ENCODE results near the gene ACTR5. TPM values are rescaled to one million over a fixed set of nuclear protein-coding genes. Genes with fewer than 3 reads are reported as not detected.

ACTR5 gene
- total RNA-seq, 1 experiment from 2014 or later = 18.3 TPM

DNA sequence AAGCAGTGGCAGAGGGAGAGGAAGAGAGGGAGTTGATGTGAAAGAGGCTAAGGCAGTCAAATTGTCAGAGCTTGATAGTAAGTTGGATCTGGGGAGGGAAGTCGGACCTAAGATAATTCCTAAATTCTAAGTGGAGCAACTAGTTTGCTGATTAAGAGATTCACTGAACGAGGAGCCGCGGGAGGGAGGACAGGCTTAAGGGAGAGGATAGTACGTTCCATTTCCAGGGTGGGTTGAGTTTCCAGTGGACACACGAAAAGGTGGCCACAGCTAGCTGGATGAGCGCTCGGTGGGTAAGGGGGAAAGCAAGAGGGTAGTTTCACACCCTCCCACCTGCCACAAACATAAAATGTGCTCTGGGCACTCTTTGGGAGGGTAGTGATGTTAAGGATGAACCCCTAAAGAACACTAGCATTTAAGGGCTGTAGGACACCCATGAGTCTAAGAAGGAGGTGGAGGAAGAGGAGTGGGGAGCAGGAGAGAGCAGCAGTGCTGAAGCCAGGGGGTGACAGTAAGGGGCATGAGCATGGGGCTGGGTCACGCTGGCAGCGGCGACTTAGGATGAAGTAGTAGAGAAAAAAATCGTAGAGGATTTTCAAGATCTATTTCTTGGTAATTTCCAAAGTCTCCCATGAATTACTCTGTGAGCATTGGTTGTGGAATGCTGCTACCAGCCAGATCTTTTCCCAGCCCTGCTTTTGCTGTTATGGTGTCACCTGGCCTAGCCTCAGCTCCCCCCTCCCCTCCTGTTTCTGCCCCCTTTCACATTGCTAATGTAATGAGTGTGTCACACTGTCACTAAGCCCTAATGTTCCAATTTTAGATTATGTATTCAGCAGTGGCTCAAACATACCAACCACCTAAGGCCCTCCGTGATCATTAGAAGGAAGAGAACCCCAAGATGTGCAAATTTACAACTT lies 21.4 kb downstream of the ACTR5 start:
- ChIA-PET CTCF (no interaction called here), POLR2A (ENCODE audit: unreplicated experiment) (no interaction called here)
- H4K20me1 ChIP-seq (ENCODE audit: low read length) = no peaks in the 10 kb centered on the region
- no TSS peak for BruUV-seq (replicated peaks)
- no peak overlapping the region for H3K27ac ChIP-seq (ENCODE audit: low read length)
- H3K4me3 ChIP-seq (ENCODE audit: low read length) = no peak overlapping the region
- intact Hi-C loops (cut with micrococcal nuclease) = no loop called here
- H3K4me2 ChIP-seq (ENCODE audit: low read length) = no peak overlapping the region
- peaks cover 35% of the 10 kb centered on the region for H3K36me3 ChIP-seq (ENCODE audit: low read depth, low read length)
- no peak overlapping the region for H2AFZ ChIP-seq (ENCODE audit: low read length)
- TF ChIP-seq, protein P1, sequence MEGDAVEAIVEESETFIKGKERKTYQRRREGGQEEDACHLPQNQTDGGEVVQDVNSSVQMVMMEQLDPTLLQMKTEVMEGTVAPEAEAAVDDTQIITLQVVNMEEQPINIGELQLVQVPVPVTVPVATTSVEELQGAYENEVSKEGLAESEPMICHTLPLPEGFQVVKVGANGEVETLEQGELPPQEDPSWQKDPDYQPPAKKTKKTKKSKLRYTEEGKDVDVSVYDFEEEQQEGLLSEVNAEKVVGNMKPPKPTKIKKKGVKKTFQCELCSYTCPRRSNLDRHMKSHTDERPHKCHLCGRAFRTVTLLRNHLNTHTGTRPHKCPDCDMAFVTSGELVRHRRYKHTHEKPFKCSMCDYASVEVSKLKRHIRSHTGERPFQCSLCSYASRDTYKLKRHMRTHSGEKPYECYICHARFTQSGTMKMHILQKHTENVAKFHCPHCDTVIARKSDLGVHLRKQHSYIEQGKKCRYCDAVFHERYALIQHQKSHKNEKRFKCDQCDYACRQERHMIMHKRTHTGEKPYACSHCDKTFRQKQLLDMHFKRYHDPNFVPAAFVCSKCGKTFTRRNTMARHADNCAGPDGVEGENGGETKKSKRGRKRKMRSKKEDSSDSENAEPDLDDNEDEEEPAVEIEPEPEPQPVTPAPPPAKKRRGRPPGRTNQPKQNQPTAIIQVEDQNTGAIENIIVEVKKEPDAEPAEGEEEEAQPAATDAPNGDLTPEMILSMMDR (conservative IDR thresholded peaks at IDR 0.05; ENCODE audit: low read depth, low read length) = no peak
- TF ChIP-seq EZH2 (IDR thresholded peaks at IDR 0.05; ENCODE audit: low read length, unreplicated experiment) (no peak), EZH2phosphoT487 (IDR thresholded peaks at IDR 0.05; ENCODE audit: borderline replicate concordance, low read length) (no peak)
- no peaks in the 10 kb centered on the region for H3K79me2 ChIP-seq (ENCODE audit: low read length)
- no peaks in the 10 kb centered on the region for H3K9me2 ChIP-seq (replicated peaks; ENCODE audit: low read length)
- H3F3A ChIP-seq (ENCODE audit: low read length, unreplicated experiment) = no peaks in the 10 kb centered on the region
- DNase-seq (no peak), ATAC-seq (no peak)
- no peaks in the 10 kb centered on the region for H3K27me3 ChIP-seq (ENCODE audit: low read length)
- peaks cover 8% of the 10 kb centered on the region for H3K4me1 ChIP-seq (ENCODE audit: insufficient read depth, low read length)
- H3K9me3 ChIP-seq (ENCODE audit: low read length) = no peaks in the 10 kb centered on the region
- no peak overlapping the region for H3K9ac ChIP-seq (ENCODE audit: low read length)

DNA sequence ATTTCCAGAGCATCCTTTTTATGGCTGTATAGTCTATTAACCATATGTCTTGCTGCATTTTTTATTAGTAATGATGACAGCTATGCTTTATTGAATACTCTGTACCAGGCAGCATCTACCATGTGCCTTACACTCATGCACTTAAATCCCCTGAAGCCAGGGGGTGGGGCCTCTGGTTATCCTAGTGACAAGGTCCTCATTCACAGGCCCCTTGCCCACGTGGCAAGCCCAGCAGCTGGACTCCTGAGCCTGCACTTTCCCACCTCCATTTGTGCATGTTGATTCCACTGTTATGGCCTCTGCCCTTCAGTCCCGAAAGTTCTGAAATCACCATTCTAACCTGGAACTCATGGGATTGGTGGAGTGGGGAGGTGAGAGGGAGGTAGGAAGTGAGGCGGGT lies 22.3 kb downstream of the ACTR5 start:
- no peaks in the 10 kb centered on the region for H3K9me2 ChIP-seq (replicated peaks; ENCODE audit: low read length)
- DNase-seq = no peak
- TF ChIP-seq EZH2phosphoT487 (IDR thresholded peaks at IDR 0.05; ENCODE audit: borderline replicate concordance, low read length) (no peak), EZH2 (IDR thresholded peaks at IDR 0.05; ENCODE audit: low read length, unreplicated experiment) (no peak)
- TF ChIP-seq, protein P1 (conservative IDR thresholded peaks at IDR 0.05; ENCODE audit: low read depth, low read length) = no peak
- no TSS peak for BruUV-seq (replicated peaks)
- intact Hi-C loops (cut with micrococcal nuclease) = no loop called here
- no peaks in the 10 kb centered on the region for H3F3A ChIP-seq (ENCODE audit: low read length, unreplicated experiment)
- H4K20me1 ChIP-seq (ENCODE audit: low read length) = no peaks in the 10 kb centered on the region
- H3K36me3 ChIP-seq (ENCODE audit: low read depth, low read length) = peaks cover 31% of the 10 kb centered on the region
- ATAC-seq = no peak
- ChIA-PET POLR2A (ENCODE audit: unreplicated experiment) (no interaction called here), CTCF (no interaction called here)
- H3K4me3 ChIP-seq (ENCODE audit: low read length) = no peak overlapping the region
- H2AFZ ChIP-seq (ENCODE audit: low read length) = no peak overlapping the region
- peaks cover under 1% of the 10 kb centered on the region; the same call in 1 of the 2 replicates for H3K4me1 ChIP-seq (ENCODE audit: insufficient read depth, low read length)
- no peak overlapping the region for H3K9ac ChIP-seq (ENCODE audit: low read length)
- H3K4me2 ChIP-seq (ENCODE audit: low read length) = no peak overlapping the region
- no peak overlapping the region for H3K27ac ChIP-seq (ENCODE audit: low read length)
- H3K79me2 ChIP-seq (ENCODE audit: low read length) = no peaks in the 10 kb centered on the region
- H3K27me3 ChIP-seq (ENCODE audit: low read length) = no peaks in the 10 kb centered on the region
- H3K9me3 ChIP-seq (ENCODE audit: low read length) = no peaks in the 10 kb centered on the region

DNA sequence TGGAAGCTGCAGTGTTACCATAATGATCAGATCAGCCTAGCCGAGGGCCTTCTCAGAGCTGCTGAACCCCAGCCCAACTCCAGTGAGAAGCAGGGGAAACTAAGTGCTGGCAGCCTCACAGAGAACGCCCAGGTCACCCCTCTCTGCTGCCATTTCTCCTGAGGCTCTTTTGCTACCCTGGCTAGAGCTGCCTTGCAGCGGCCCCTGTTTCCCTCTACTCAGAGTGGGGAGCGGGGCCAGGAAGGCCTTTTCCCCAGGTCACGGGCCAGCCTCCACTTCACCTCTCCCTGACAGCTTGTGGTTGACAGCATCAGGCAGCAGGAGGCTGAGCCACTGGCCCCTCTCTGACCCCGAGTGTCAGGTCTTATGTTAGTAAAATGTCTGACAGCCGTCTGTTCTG lies 22.7 kb downstream of the ACTR5 start:
- Histone ChIP-seq H3K4me1 (ENCODE audit: insufficient read depth, low read length) (no peaks in the 10 kb centered on the region), H4K20me1 (ENCODE audit: low read length) (no peaks in the 10 kb centered on the region), H3K79me2 (ENCODE audit: low read length) (no peaks in the 10 kb centered on the region), H3K27me3 (ENCODE audit: low read length) (no peaks in the 10 kb centered on the region), H3F3A (ENCODE audit: low read length, unreplicated experiment) (no peaks in the 10 kb centered on the region), H3K9me2 (replicated peaks; ENCODE audit: low read length) (no peaks in the 10 kb centered on the region), H3K27ac (ENCODE audit: low read length) (no peak overlapping the region), H3K9me3 (ENCODE audit: low read length) (no peaks in the 10 kb centered on the region), H3K4me3 (ENCODE audit: low read length) (no peak overlapping the region), H3K9ac (ENCODE audit: low read length) (no peak overlapping the region), H2AFZ (ENCODE audit: low read length) (no peak overlapping the region), H3K4me2 (ENCODE audit: low read length) (no peak overlapping the region), H3K36me3 (ENCODE audit: low read depth, low read length) (peaks cover 27% of the 10 kb centered on the region)
- CTCF ChIA-PET = no interaction called here
- no peak for TF ChIP-seq EZH2 (IDR thresholded peaks at IDR 0.05; ENCODE audit: low read length, unreplicated experiment)
- no peak for TF ChIP-seq EZH2phosphoT487 (IDR thresholded peaks at IDR 0.05; ENCODE audit: borderline replicate concordance, low read length)
- TF ChIP-seq, protein P1 (conservative IDR thresholded peaks at IDR 0.05; ENCODE audit: low read depth, low read length) = no peak
- intact Hi-C loops (cut with micrococcal nuclease) = no loop called here
- no peak for DNase-seq
- no peak for ATAC-seq
- no TSS peak for BruUV-seq (replicated peaks)
- POLR2A ChIA-PET (ENCODE audit: unreplicated experiment) = no interaction called here
